PC-3 (cell line): Measurements from ENCODE around the gene NNAT. TPM values are rescaled to one million over a fixed set of nuclear protein-coding genes. Genes with fewer than 3 reads are reported as not detected.

Experiments used
- ATAC-seq: fragments of 200-7000 bp; cut with Tn5 transposase; 2 replicates; pipeline ENCODE4 v1.9.1; 2020; ENCODE audit warnings: mild to moderate bottlenecking, moderate library complexity
- BruUV-seq: library from RNA; stranded (reverse); fragments of 400-500 nt; replicated peaks from 2 replicates; lab custom pipeline; 2021; lab: Mats Ljungman, UMichigan
- CTCF ChIA-PET: fragments of 300-600 bp; sonication (Branson Sonifier 250); formaldehyde crosslinking; loops from one replicate; lab custom pipeline; 2022; ENCODE audit warnings: antibody characterized with exemption; lab: Charles Lee
- POLR2A ChIA-PET: fragments of 300-600 bp; sonication (Branson Sonifier 250); formaldehyde crosslinking; loops from one replicate; lab custom pipeline; 2022; ENCODE audit warnings: antibody characterized with exemption; ENCODE audit not compliant: unreplicated experiment; lab: Charles Lee
- DNase-seq: peaks from one replicate; pipeline ENCODE4 v3.0.0-alpha.2; 2015
- H2AFZ ChIP-seq: fragments of 300-600 bp; sonication (generic); 2 replicates; pipeline ENCODE4 v1.6.0; 2016; ENCODE audit warnings: antibody characterized with exemption, low read length
- H3F3A ChIP-seq: fragments of 300-600 bp; sonication (generic); one replicate; pipeline ENCODE4 v1.6.0; 2017; ENCODE audit warnings: antibody characterized with exemption, low read length, control low read depth, mild to moderate bottlenecking; ENCODE audit not compliant: unreplicated experiment
- H3K27ac ChIP-seq: fragments of 300-600 bp; sonication (generic); 2 replicates; pipeline ENCODE4 v1.5.1; 2016; ENCODE audit warnings: mild to moderate bottlenecking, low read length
- H3K27me3 ChIP-seq: fragments of 300-600 bp; sonication (generic); 2 replicates; pipeline ENCODE4 v1.6.1; 2016; ENCODE audit warnings: low read length, mixed read lengths
- H3K36me3 ChIP-seq: fragments of 300-600 bp; sonication (generic); 2 replicates; pipeline ENCODE4 v1.6.1; 2016; ENCODE audit warnings: low read depth, mixed run types, low read length, mixed read lengths
- H3K4me1 ChIP-seq: fragments of 300-600 bp; sonication (generic); 2 replicates; pipeline ENCODE4 v1.5.1; 2016; ENCODE audit warnings: low read length; ENCODE audit not compliant: insufficient read depth
- H3K4me2 ChIP-seq: fragments of 300-600 bp; sonication (generic); 2 replicates; pipeline ENCODE4 v1.6.0; 2016; ENCODE audit warnings: low read length
- H3K4me3 ChIP-seq: fragments of 300-600 bp; sonication (generic); 2 replicates; pipeline ENCODE4 v1.5.1; 2016; ENCODE audit warnings: mild to moderate bottlenecking, low read length, mixed read lengths
- H3K79me2 ChIP-seq: fragments of 300-600 bp; sonication (generic); 2 replicates; pipeline ENCODE4 v1.6.1; 2017; ENCODE audit warnings: low read length, mixed read lengths
- H3K9ac ChIP-seq: fragments of 300-600 bp; sonication (generic); 2 replicates; pipeline ENCODE4 v1.6.0; 2016; ENCODE audit warnings: mild to moderate bottlenecking, low read length
- H3K9me2 ChIP-seq: fragments of 300-600 bp; sonication (generic); replicated peaks from 2 replicates; pipeline ENCODE4 v1.6.1; 2016; ENCODE audit warnings: mixed run types, low read length, mixed read lengths
- H3K9me3 ChIP-seq: fragments of 300-600 bp; sonication (generic); 2 replicates; pipeline ENCODE4 v1.6.1; 2016; ENCODE audit warnings: low read length, mixed read lengths
- H4K20me1 ChIP-seq: fragments of 300-600 bp; sonication (generic); 2 replicates; pipeline ENCODE4 v1.6.1; 2016; ENCODE audit warnings: low read length, mixed read lengths
- CTCF ChIP-seq: fragments of 300-600 bp; sonication (generic); conservative IDR thresholded peaks from 2 replicates; pipeline ENCODE4 v1.5.1; 2017; ENCODE audit warnings: antibody characterized with exemption, low read depth, mild to moderate bottlenecking, low read length
- EZH2 ChIP-seq: fragments of 300-600 bp; sonication (generic); IDR thresholded peaks from one replicate; pipeline ENCODE4 v1.6.1; 2017; ENCODE audit warnings: antibody characterized with exemption, mild to moderate bottlenecking, low read length; ENCODE audit not compliant: unreplicated experiment
- EZH2phosphoT487 ChIP-seq: fragments of 300-600 bp; sonication (generic); IDR thresholded peaks from 2 replicates; pipeline ENCODE4 v1.6.1; 2018; ENCODE audit warnings: mild to moderate bottlenecking, antibody characterized with exemption, low read length, borderline replicate concordance
- intact Hi-C: fragments of 100-400 bp; cut with micrococcal nuclease; formaldehyde crosslinking; loops from 2 replicates; pipeline ENCODE4 v1.9.0; 2023
- total RNA-seq: library from RNA; depleted of rRNA; stranded (reverse); fragments of >200 nt; gene quantifications from 2 replicates; pipeline ENCODE4 v1.2.3, GENCODE V29; 2014

NNAT gene
- total RNA-seq, 1 experiment from 2014 or later, result not detected

- H3K4me2 ChIP-seq, result no peak overlapping the region
- H4K20me1 ChIP-seq, result no peaks in the 10 kb centered on the region
- no peaks in the 10 kb centered on the region for H3K9me2 ChIP-seq
- H3K9me3 ChIP-seq, result no peaks in the 10 kb centered on the region
- H3K4me1 ChIP-seq, result no peaks in the 10 kb centered on the region
- H3K27me3 ChIP-seq, result no peaks in the 10 kb centered on the region
- ChIA-PET CTCF (no interaction called here), POLR2A (no interaction called here)
- H3K9ac ChIP-seq, result no peak overlapping the region
- no peak overlapping the region for H2AFZ ChIP-seq
- H3K4me3 ChIP-seq, result no peak overlapping the region
- BruUV-seq, result no TSS peak
- DNase-seq (no peak), ATAC-seq (no peak)
- H3K36me3 ChIP-seq, result no peaks in the 10 kb centered on the region
- intact Hi-C loops, result no loop called here
- TF ChIP-seq EZH2, result no peak
- TF ChIP-seq CTCF, result no peak
- TF ChIP-seq EZH2phosphoT487, result no peak
- no peaks in the 10 kb centered on the region for H3F3A ChIP-seq
- no peak overlapping the region for H3K27ac ChIP-seq
- no peaks in the 10 kb centered on the region for H3K79me2 ChIP-seq
Measured at GRCh38 chr20:37490663-37491350, 30.2 kb upstream of the NNAT start.

GRCh38 chr20:37492096-37492625, 28.9 kb upstream of the NNAT start:
- Histone ChIP-seq H3K9ac (no peak overlapping the region), H3K4me3 (no peak overlapping the region), H4K20me1 (no peaks in the 10 kb centered on the region), H2AFZ (no peak overlapping the region), H3K4me2 (no peak overlapping the region), H3K27me3 (no peaks in the 10 kb centered on the region), H3K79me2 (no peaks in the 10 kb centered on the region), H3K4me1 (no peaks in the 10 kb centered on the region), H3K27ac (no peak overlapping the region), H3K9me3 (no peaks in the 10 kb centered on the region), H3K9me2 (no peaks in the 10 kb centered on the region), H3K36me3 (no peaks in the 10 kb centered on the region), H3F3A (no peaks in the 10 kb centered on the region)
- TF ChIP-seq EZH2 (no peak), CTCF (no peak), EZH2phosphoT487 (no peak)
- POLR2A ChIA-PET, result no interaction called here
- CTCF ChIA-PET, result no interaction called here
- BruUV-seq, result no TSS peak
- DNase-seq (no peak), ATAC-seq (no peak)
- intact Hi-C loops, result no loop called here

- H4K20me1 ChIP-seq, result no peaks in the 10 kb centered on the region
- DNase-seq, result no peak
- no peaks in the 10 kb centered on the region for H3K9me3 ChIP-seq
- no peaks in the 10 kb centered on the region for H3K9me2 ChIP-seq
- CTCF ChIA-PET, result no interaction called here
- POLR2A ChIA-PET, result interaction anchor here (0.6 kb wide), 1 partner anchor 220 kb away, joined by 8 read pairs; no protein-coding TSS in a partner anchor
- intact Hi-C loops, result no loop called here
- H3K9ac ChIP-seq, result no peak overlapping the region
- peaks cover under 1% of the 10 kb centered on the region for H3K4me1 ChIP-seq
- no peaks in the 10 kb centered on the region for H3K79me2 ChIP-seq
- no peak overlapping the region for H3K27ac ChIP-seq
- no TSS peak for BruUV-seq
- H3K4me3 ChIP-seq, result no peak overlapping the region
- no peaks in the 10 kb centered on the region for H3K36me3 ChIP-seq
- no peak overlapping the region for H2AFZ ChIP-seq
- no peaks in the 10 kb centered on the region for H3K27me3 ChIP-seq
- H3F3A ChIP-seq, result no peaks in the 10 kb centered on the region
- no peak overlapping the region for H3K4me2 ChIP-seq
- ATAC-seq, result no peak
- no peak for TF ChIP-seq EZH2
Measured at GRCh38 chr20:37492945-37493344, 28.1 kb upstream of the NNAT start.
